Endothelial cell (in vitro differentiated cells): Measurements from ENCODE around the gene INO80. TPM values are rescaled to one million over a fixed set of nuclear protein-coding genes. Genes with fewer than 3 reads are reported as not detected.

Experiments
- DNase-seq: peaks from one replicate; pipeline ENCODE4 v3.0.0; 2021; ENCODE audit warnings: low spot score
- H3K27ac Mint-ChIP-seq: one replicate; pipeline ENCODE4 v1.8.0; 2021; ENCODE audit warnings: mixed read lengths, inconsistent platforms; ENCODE audit not compliant: unreplicated experiment
- H3K27me3 Mint-ChIP-seq: one replicate; pipeline ENCODE4 v1.8.0; 2021; ENCODE audit warnings: mild to moderate bottlenecking, moderate library complexity, mixed read lengths, inconsistent platforms; ENCODE audit not compliant: unreplicated experiment
- H3K36me3 Mint-ChIP-seq: one replicate; pipeline ENCODE4 v1.8.0; 2021; ENCODE audit warnings: mild to moderate bottlenecking, low read depth, mixed read lengths, inconsistent platforms; ENCODE audit not compliant: unreplicated experiment
- H3K4me1 Mint-ChIP-seq: one replicate; pipeline ENCODE4 v1.8.0; 2021; ENCODE audit warnings: mild to moderate bottlenecking, mixed read lengths, inconsistent platforms; ENCODE audit not compliant: unreplicated experiment
- H3K4me3 Mint-ChIP-seq: one replicate; pipeline ENCODE4 v1.8.0; 2021; ENCODE audit warnings: mild to moderate bottlenecking, mixed read lengths, inconsistent platforms; ENCODE audit not compliant: unreplicated experiment
- H3K9me3 Mint-ChIP-seq: one replicate; pipeline ENCODE4 v1.8.0; 2021; ENCODE audit warnings: mixed read lengths, inconsistent platforms; ENCODE audit not compliant: unreplicated experiment
- CTCF ChIP-seq: fragments of 200-600 bp; sonication (generic); IDR thresholded peaks from one replicate; pipeline ENCODE4 v1.5.0; 2021; ENCODE audit warnings: antibody characterized with exemption; ENCODE audit not compliant: unreplicated experiment
- total RNA-seq: library from RNA; stranded (reverse); fragmentation: NEBNext Ultra II Directional; extraction: Animal tissue kit (Norgen Biotek cat#: 25700); gene quantifications from one replicate; pipeline ENCODE4 v1.2.1, GENCODE V29; 2021; ENCODE audit not compliant: unreplicated experiment

The INO80 gene
- total RNA-seq, 1 donor from 2014 or later: 26.6 TPM

- TF ChIP-seq CTCF: no peak
- H3K9me3 Mint-ChIP-seq: no peaks in the 10 kb centered on the region
- H3K27ac Mint-ChIP-seq: no peak overlapping the region
- peaks cover 16% of the 10 kb centered on the region for H3K27me3 Mint-ChIP-seq
- no peak for DNase-seq
- H3K4me3 Mint-ChIP-seq: no peak overlapping the region
- peaks cover 41% of the 10 kb centered on the region for H3K4me1 Mint-ChIP-seq
- H3K36me3 Mint-ChIP-seq: peaks cover 48% of the 10 kb centered on the region
These were observed 137.5 kb downstream of the INO80 start for GRCh38 chr15:40978562-40978961.

DNA sequence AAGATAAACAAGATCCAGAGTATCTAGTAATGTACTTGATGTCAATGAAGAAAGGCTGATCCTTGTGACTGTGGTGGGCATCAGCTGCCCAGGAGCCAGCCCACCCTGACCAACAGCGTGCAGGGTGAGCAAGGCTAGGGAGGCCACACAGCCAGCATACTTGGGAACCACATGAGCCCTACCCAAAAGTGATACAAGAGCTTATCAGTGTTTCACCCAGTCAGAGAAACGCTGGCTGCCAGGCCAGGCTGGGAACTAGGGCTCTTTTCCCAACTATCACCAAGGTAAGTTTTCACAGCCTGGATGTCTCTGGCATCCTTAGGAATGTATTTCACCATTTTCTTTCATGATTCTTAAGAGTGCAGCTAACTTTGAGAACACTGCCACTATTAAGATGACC, 137.9 kb downstream of the INO80 start:
- Mint-ChIP-seq H3K4me1 (peaks cover 37% of the 10 kb centered on the region), H3K27ac (no peak overlapping the region), H3K27me3 (peaks cover 16% of the 10 kb centered on the region), H3K36me3 (peaks cover 43% of the 10 kb centered on the region), H3K9me3 (no peaks in the 10 kb centered on the region), H3K4me3 (no peak overlapping the region)
- no peak for TF ChIP-seq CTCF
- DNase-seq: no peak

- DNase-seq: no peak
- Mint-ChIP-seq H3K27me3 (peaks cover 16% of the 10 kb centered on the region), H3K4me3 (no peak overlapping the region), H3K27ac (peak overlapping the region; percentile 78), H3K36me3 (peaks cover 33% of the 10 kb centered on the region), H3K9me3 (no peaks in the 10 kb centered on the region), H3K4me1 (peaks cover 34% of the 10 kb centered on the region)
- TF ChIP-seq CTCF: no peak
These were observed 139.3 kb downstream of the INO80 start for GRCh38 chr15:40976819-40977218.

- no peak for DNase-seq
- no peaks in the 10 kb centered on the region for H3K9me3 Mint-ChIP-seq
- H3K4me3 Mint-ChIP-seq: no peak overlapping the region
- TF ChIP-seq CTCF: no peak
- H3K4me1 Mint-ChIP-seq: peaks cover 30% of the 10 kb centered on the region
- peaks cover 6% of the 10 kb centered on the region for H3K27me3 Mint-ChIP-seq
- no peak overlapping the region for H3K27ac Mint-ChIP-seq
- H3K36me3 Mint-ChIP-seq: peaks cover 13% of the 10 kb centered on the region
These were observed 141.2 kb downstream of the INO80 start for GRCh38 chr15:40974879-40975278.

- Mint-ChIP-seq H3K4me3 (no peak overlapping the region), H3K9me3 (no peaks in the 10 kb centered on the region), H3K36me3 (peaks cover 3% of the 10 kb centered on the region), H3K27me3 (peaks cover 2% of the 10 kb centered on the region), H3K4me1 (peaks cover 8% of the 10 kb centered on the region), H3K27ac (no peak overlapping the region)
- TF ChIP-seq CTCF: no peak
- DNase-seq: no peak
These were observed 146.7 kb downstream of the INO80 start for GRCh38 chr15:40969363-40969762.
